BLaER1 treated with 17β-estradiol and CSF1 and Interleukin-3, amounts not matched to agents 10 nM and 100 nM (cell line): ENCODE measurements around the gene SAMD4B.

Experiments
- H3K27ac ChIP-seq, 11 experiments: shearing (Covaris generic); formaldehyde crosslinking; 2 replicates each; pipeline ENCODE4 v1.8.1; 2022
- H3K27me3 ChIP-seq, 11 experiments: shearing (Covaris generic); formaldehyde crosslinking; 2 replicates each; pipeline ENCODE4 v1.8.1; 2022
- H3K36me3 ChIP-seq, 11 experiments: shearing (Covaris generic); formaldehyde crosslinking; 2 replicates each; pipeline ENCODE4 v1.8.1; 2022
- H3K4me1 ChIP-seq, 10 experiments: shearing (Covaris generic); formaldehyde crosslinking; 2 replicates each; pipeline ENCODE4 v1.8.1; 2022
- H3K4me2 ChIP-seq, 11 experiments: shearing (Covaris generic); formaldehyde crosslinking; 2 replicates each; pipeline ENCODE4 v1.8.1; 2022
- H3K4me3 ChIP-seq, 10 experiments: shearing (Covaris generic); formaldehyde crosslinking; 2 replicates each; pipeline ENCODE4 v1.8.1; 2022
- H3K9ac ChIP-seq, 11 experiments: shearing (Covaris generic); formaldehyde crosslinking; 2 replicates each; pipeline ENCODE4 v1.8.1; 2022
- H3K9me3 ChIP-seq, 11 experiments: shearing (Covaris generic); formaldehyde crosslinking; replicated peaks in 1 of 11; 2 replicates each; pipeline ENCODE4 v1.8.1; 2022
- H4K20me1 ChIP-seq, 11 experiments: shearing (Covaris generic); formaldehyde crosslinking; 2 replicates each; pipeline ENCODE4 v1.8.1; 2022
- Cebpa-rat ChIP-seq, 11 experiments: shearing (Covaris generic); IDR thresholded peaks; 2 replicates each; pipeline ENCODE4 v1.8.1; 2022

SAMD4B gene

DNA sequence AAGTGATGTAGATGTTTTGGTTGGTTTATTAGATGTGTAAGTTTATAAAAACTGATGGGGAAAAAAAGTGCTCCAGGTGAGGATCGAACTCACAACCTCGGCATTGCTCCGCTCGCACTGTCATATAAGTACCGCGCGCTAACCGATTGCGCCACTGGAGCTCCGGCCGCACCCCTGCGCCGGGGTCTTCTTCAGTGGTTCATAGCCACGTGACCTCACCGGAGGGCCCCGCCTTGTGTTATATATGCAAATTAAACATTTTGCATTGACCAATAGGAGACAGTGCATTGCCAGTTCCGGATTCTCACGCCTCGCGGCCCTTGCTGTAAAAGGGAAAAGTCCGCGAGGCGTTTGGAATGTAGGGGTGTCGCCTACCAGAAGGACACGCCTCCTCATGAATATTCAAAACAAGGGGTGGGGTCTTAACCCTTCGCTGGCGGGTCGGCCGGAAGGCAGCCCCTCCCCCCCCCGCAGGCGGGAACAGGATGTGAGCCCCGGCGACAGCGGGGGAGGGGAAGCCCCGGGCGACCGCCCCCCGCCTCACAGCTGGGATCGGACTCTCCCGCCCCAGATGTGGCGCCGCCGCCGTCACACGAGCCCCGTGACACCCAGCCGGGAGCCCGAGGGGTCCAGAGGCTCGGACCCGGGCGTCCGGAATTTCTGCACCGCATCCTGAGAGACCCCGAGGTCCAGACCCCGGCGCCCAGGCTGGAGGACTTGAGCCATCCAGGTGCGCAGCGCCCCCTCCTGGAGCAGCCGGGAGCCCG, 70.1 kb downstream of the SAMD4B start, which contains the start of gene PLEKHG2:
Gene PLEKHG2, plus strand, starts transcription at position 570 of the 767 bp plus-strand sequence. CDS start 1,418 bp downstream, outside the sequence.
- Histone ChIP-seq H3K9ac (peak within 1 kb of the TSS; percentile 97 to 100 (median 99)), H3K27ac (peak within 1 kb of the TSS; percentile 95 to 100 (median 99)), H3K9me3 (peaks cover 0 to 15% (median 0%) of the 10 kb centered on the region in 11 experiments; a peak in 7 of 22 replicates), H3K27me3 (no peaks in the 10 kb centered on the region), H3K4me3 (peak within 1 kb of the TSS; percentile 88 to 100 (median 97)), H3K4me1 (peaks cover 33 to 64% (median 45%) of the 10 kb centered on the region in 10 experiments), H3K36me3 (peaks cover 34 to 50% (median 45%) of the 10 kb centered on the region in 11 experiments), H3K4me2 (peak within 1 kb of the TSS; percentile 87 to 100 (median 97)), H4K20me1 (peaks cover 22 to 59% (median 54%) of the 10 kb centered on the region in 11 experiments; a peak in 21 of 22 replicates)
- peak; percentile 24 to 90 (median 67); a peak in 16 of 22 replicates for TF ChIP-seq Cebpa-rat (IDR thresholded peaks at IDR 0.05)

DNA sequence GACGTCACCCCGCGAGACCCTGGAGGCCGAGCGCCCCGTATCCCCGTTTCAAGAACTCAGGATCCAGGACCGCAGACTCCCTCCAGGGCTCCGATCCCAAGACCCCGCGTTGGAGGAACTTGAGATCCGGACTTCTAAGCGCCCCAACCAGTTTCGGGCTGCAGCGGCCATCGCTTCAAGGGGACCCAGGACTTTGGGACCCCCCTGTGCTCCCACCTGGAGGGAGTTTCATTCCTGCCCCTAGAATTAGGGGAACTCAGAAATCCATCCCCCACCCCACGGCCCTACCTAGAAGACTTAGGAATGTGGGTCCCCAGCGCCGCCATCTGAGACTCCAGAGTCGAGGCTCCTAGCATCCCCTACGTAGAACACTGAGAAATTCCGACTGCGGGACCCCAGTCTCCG, 70.6 kb downstream of the SAMD4B start:
- Histone ChIP-seq H3K36me3 (peaks cover 37 to 49% (median 46%) of the 10 kb centered on the region in 11 experiments), H4K20me1 (peaks cover 16 to 58% (median 51%) of the 10 kb centered on the region in 11 experiments; a peak in 21 of 22 replicates), H3K9me3 (peaks cover 0 to 9% (median 0%) of the 10 kb centered on the region in 11 experiments; a peak in 7 of 22 replicates), H3K9ac (peak overlapping the region; percentile 92 to 99 (median 97)), H3K27me3 (no peaks in the 10 kb centered on the region), H3K4me2 (peak overlapping the region; percentile 64 to 98 (median 91)), H3K4me3 (peak overlapping the region; percentile 83 to 99 (median 94)), H3K27ac (peak overlapping the region; percentile 86 to 100 (median 96)), H3K4me1 (peaks cover 33 to 63% (median 46%) of the 10 kb centered on the region in 10 experiments)
- TF ChIP-seq Cebpa-rat (IDR thresholded peaks at IDR 0.05), result no peak

DNA sequence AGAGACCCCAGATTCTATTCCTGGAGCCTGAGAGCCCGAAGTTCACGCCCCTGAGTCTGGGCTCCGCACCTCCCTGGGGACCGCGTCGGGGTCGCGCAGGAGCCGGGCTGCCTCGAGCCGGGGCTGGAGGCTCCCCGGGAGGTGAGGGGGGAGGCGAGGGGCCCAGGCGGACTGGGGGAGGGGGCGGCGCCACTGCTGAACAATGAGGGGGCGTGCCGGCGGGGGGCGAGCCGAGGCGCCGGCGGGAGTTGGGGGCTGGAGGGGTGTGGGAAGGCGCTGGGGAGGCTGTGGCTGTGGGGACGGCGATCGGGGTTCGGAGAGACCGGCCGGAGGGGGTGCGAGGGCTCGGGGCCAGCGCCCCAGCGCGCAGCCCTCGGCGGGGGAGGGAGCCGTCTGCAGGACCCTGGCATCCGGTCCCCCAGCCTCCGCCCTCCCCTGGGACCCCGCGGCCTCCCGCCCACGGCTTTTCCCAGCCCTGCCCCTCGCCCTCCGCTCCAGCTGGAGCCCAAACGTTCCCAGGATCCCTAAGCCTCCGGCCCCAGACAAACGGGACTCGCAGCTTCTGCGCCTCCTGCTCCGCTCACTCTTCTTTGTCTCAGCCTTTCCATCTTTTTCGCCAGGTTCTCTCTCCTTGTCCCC, 71.2 kb downstream of the SAMD4B start:
- Histone ChIP-seq H3K27ac (peak overlapping the region; percentile 86 to 100 (median 96)), H3K9me3 (peaks cover 0 to 4% (median 0%) of the 10 kb centered on the region in 11 experiments; a peak in 7 of 22 replicates), H3K4me1 (peaks cover 33 to 58% (median 46%) of the 10 kb centered on the region in 10 experiments), H3K9ac (peak overlapping the region; percentile 92 to 99 (median 97)), H3K4me3 (peak overlapping the region; percentile 83 to 99 (median 94)), H3K4me2 (peak overlapping the region; percentile 79 to 98 (median 91)), H3K27me3 (no peaks in the 10 kb centered on the region), H4K20me1 (peaks cover 11 to 58% (median 51%) of the 10 kb centered on the region in 11 experiments; a peak in 21 of 22 replicates), H3K36me3 (peaks cover 37 to 49% (median 46%) of the 10 kb centered on the region in 11 experiments)
- TF ChIP-seq Cebpa-rat (IDR thresholded peaks at IDR 0.05), result no peak

DNA sequence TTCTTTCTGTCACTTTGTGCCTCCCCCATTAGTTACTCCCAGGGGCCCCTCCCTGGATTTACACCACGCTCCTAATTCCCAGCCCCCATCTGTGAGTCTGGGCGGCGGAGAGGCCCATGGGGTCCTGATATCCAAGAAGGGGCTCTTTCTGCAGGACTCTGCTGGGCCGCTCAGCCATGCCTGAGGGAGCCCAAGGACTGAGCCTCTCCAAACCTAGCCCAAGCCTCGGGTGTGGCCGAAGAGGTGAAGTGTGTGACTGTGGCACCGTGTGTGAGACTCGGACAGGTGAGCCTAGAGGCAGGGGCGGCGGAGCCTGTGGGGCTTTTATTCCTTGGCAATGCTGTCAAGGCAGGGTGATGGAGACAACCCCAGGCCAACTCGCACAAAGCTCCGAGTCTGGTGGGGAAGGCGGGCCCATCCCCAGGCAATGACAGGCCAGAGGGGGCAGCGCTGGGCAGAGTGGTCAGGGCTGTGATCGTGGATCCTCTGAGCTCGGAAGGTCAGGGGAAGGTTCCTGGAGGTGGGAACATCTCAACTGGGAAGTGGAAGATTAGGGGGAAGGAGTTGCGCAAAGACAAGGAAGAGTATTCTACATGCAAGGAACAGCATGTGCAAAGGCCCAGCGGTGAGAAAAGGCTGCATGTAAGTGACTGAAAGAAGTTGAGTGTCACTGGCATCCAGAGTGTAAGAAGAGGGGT, 71.8 kb downstream of the SAMD4B start:
- Histone ChIP-seq H3K9ac (peak overlapping the region; percentile 92 to 99 (median 97)), H3K36me3 (peaks cover 40 to 49% (median 46%) of the 10 kb centered on the region in 11 experiments), H4K20me1 (peaks cover 4 to 58% (median 51%) of the 10 kb centered on the region in 11 experiments; a peak in 21 of 22 replicates), H3K4me2 (peak overlapping the region; percentile 79 to 98 (median 91)), H3K4me1 (peaks cover 33 to 51% (median 47%) of the 10 kb centered on the region in 10 experiments), H3K9me3 (no peaks in the 10 kb centered on the region), H3K27me3 (no peaks in the 10 kb centered on the region), H3K27ac (peak overlapping the region; percentile 86 to 100 (median 96)), H3K4me3 (peak overlapping the region; percentile 83 to 99 (median 94))
- no peak; a peak in 1 of 22 replicates for TF ChIP-seq Cebpa-rat (IDR thresholded peaks at IDR 0.05)

DNA sequence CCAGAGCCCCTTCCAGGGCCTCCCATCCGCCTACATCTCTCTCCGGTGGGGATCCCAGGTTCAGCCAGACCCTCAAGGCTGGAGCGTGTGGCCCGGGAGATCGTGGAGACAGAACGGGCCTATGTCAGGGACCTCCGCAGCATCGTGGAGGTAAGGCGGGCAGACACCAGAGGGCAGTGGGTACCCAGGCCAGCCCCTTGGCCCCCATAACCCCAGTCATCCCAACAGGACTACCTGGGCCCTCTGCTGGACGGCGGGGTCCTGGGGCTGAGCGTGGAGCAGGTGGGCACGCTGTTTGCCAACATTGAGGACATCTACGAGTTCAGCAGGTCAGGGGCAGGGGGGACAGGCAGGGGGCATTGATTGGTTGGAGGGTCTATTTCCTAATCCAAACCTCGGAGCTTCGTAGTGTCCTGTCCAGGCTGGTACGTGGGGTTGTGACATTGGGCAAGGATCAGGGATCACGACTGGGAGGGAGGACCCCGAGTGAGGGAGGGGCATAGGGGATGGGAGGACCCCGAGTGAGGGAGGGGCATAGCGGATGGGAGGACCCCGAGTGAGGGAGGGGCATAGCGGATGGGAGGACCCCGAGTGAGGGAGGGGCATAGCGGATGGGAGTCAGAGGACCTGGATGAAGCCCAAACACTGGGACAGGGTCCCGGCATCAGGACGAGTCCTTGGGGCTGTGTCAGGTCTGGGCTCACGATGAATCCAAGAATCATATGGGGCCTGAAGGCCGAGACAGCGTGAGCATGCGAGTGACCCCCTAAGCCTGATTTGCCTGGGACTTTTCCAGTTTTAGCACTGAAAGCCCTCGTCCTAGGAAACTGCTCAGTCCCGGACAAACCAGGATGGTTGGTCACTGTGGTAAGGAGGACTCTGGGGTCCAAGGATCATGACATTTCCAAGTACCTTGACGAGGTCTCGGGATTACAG, 73.2 kb downstream of the SAMD4B start:
- TF ChIP-seq Cebpa-rat (IDR thresholded peaks at IDR 0.05), result no peak
- Histone ChIP-seq H3K27me3 (no peaks in the 10 kb centered on the region), H3K4me3 (peak overlapping the region; percentile 83 to 99 (median 94); a peak in 16 of 20 replicates), H3K9ac (peak overlapping the region; percentile 92 to 99 (median 97); a peak in 21 of 22 replicates), H3K27ac (peak overlapping the region in 9 of 11 experiments; percentile 25 to 100 (median 96); a peak in 16 of 22 replicates), H4K20me1 (peaks cover 0 to 67% (median 53%) of the 10 kb centered on the region in 11 experiments; a peak in 21 of 22 replicates), H3K4me1 (peaks cover 32 to 47% (median 39%) of the 10 kb centered on the region in 10 experiments), H3K36me3 (peaks cover 53 to 59% (median 57%) of the 10 kb centered on the region in 11 experiments), H3K4me2 (peak overlapping the region; percentile 79 to 98 (median 91)), H3K9me3 (no peaks in the 10 kb centered on the region)

DNA sequence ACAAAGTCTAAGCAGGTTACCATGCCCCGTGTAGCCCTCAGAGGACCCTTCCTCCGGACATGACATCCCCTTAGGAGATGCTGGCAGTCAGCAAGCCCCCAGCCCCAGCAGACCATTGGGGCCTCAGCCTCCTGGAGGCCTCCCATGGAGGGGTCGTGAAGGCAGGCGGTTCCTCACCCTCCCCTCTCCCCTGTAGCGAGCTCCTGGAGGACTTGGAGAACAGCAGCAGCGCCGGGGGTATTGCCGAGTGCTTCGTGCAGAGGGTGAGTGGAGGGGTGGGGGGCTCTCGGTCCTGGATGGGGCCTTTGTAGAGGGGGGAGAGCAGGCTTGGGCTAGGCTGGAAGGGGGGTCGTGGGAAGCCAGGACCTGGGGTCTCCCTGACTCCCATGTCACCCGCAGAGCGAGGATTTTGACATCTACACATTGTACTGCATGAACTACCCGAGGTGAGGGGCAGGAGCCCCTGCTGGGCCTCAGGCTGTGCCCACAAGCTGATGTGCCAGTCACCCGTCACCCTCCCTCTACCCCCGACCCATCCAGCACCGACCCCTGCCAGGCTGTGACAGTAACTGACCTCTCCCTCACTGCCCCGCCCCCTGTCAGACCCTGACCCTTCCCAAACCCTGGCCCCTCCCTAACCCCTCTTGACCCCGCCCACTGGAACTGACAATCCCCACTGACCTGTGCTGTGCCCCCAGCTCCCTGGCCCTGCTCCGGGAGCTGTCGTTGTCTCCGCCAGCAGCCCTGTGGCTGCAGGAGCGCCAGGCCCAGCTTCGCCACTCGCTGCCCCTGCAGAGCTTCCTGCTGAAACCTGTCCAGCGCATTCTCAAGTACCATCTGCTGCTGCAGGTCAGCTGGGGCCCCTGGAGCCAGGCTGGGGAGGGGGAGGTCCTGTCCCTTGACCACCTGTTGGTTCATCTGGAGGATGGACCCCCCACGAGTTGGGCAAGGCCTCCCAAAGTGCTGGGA, 74.2 kb downstream of the SAMD4B start:
- Histone ChIP-seq H3K4me1 (peaks cover 22 to 37% (median 29%) of the 10 kb centered on the region in 10 experiments), H3K27ac (peak overlapping the region in 7 of 11 experiments; percentile 10 to 96 (median 26); a peak in 8 of 22 replicates), H3K9ac (peak overlapping the region; percentile 92 to 99 (median 97); a peak in 19 of 22 replicates), H3K36me3 (peaks cover 64 to 70% (median 68%) of the 10 kb centered on the region in 11 experiments), H3K4me3 (0 out of 20 replicates have a peak overlapping the region, but pooled peaks of 1 of the 10 experiments have one; percentile 87), H4K20me1 (peaks cover 0 to 78% (median 55%) of the 10 kb centered on the region in 11 experiments; a peak in 21 of 22 replicates), H3K27me3 (no peaks in the 10 kb centered on the region), H3K9me3 (no peaks in the 10 kb centered on the region), H3K4me2 (peak overlapping the region in 6 of 11 experiments; percentile 82 to 96 (median 90); a peak in 10 of 22 replicates)
- no peak for TF ChIP-seq Cebpa-rat (IDR thresholded peaks at IDR 0.05)
